ENCODE measurements around the gene CRISP1. TPM values are rescaled to one million over a fixed set of nuclear protein-coding genes. Genes with fewer than 3 reads are reported as not detected.

CRISP1 gene
- total RNA-seq, 1 experiment from 2014 or later, result not detected

DNA sequence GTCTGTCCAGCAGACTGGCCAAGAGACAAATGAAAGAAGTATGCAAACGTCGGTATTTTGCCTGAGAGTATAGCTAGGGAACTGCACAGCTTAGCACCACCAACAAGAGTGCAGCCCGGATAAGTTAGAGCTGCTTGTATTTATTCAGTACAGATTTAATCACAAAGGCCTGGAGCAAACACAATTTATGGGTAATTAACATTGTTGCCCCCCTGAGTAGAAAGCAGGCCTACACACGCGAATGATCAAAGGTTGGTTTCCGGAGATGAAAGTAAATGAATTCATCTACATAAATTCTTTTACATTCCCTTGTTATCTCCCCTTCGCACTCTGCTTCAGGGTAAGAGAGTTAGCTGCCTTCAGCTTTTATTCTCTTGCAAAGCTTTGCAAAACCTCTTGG lies 24.7 kb upstream of the CRISP1 start:
- H3K27me3 ChIP-seq (ENCODE audit: insufficient read depth, low read length), result peaks cover 49% of the 10 kb centered on the region; the same call in 1 of the 2 replicates
- H3K4me2 ChIP-seq (ENCODE audit: insufficient read depth, insufficient read length, low read length), result no peak overlapping the region
- H3K23ac ChIP-seq (ENCODE audit: insufficient read length, low read depth, low read length), result no peak overlapping the region
- Mint-ChIP-seq H3K4me3 (0 out of 5 replicates have a peak overlapping the region, but pooled peaks of 1 of the 2 experiments have one; percentile 24), H3K9me3 (peaks cover 18 to 25% of the 10 kb centered on the region in 2 experiments), H3K27ac (no peak overlapping the region), H3K36me3 (ENCODE audit: insufficient read depth in 1 of 3, low read depth in 3 of 3) (peaks cover 0 to 24% (median 13%) of the 10 kb centered on the region in 3 experiments; a peak in 6 of 7 replicates), H3K27me3 (ENCODE audit: low read depth) (peaks cover 80% of the 10 kb centered on the region), H3K4me1 (peaks cover 30 to 35% of the 10 kb centered on the region in 2 experiments)
- H2AK5ac ChIP-seq (ENCODE audit: insufficient read length, low read length), result no peak overlapping the region
- H2BK15ac ChIP-seq (ENCODE audit: low read depth, low read length), result no peak overlapping the region
- no peaks in the 10 kb centered on the region for H4K20me1 ChIP-seq (ENCODE audit: control insufficient read depth, insufficient read depth, insufficient read length)
- no peak overlapping the region for H3K14ac ChIP-seq (ENCODE audit: insufficient read depth, low read length)
- no peak overlapping the region for H2BK20ac ChIP-seq (ENCODE audit: low read depth, low read length, poor library complexity, severe bottlenecking)
- peaks cover 16% of the 10 kb centered on the region for H3K4me1 ChIP-seq (ENCODE audit: insufficient read depth, low read length)
- H2BK5ac ChIP-seq (ENCODE audit: insufficient read length, low read length), result no peak overlapping the region
- no peaks in the 10 kb centered on the region for H3K9me3 ChIP-seq (ENCODE audit: control insufficient read depth, low read depth, low read length)
- H3K4ac ChIP-seq (ENCODE audit: low read depth, low read length), result no peak overlapping the region
- no peaks in the 10 kb centered on the region for H3K79me2 ChIP-seq (ENCODE audit: insufficient read depth, low read length)
- no peak overlapping the region for H3K9ac ChIP-seq (ENCODE audit: extremely low read depth, insufficient read length, low read length)
- H4K8ac ChIP-seq (replicated peaks; ENCODE audit: insufficient read length, low read depth, low read length), result no peak overlapping the region
- no peak overlapping the region for H2BK12ac ChIP-seq (ENCODE audit: insufficient read length, low read depth, low read length)
- no peak overlapping the region for H3K18ac ChIP-seq (ENCODE audit: insufficient read length, low read depth, low read length)
- H3K27ac ChIP-seq (ENCODE audit: insufficient read length, low read depth, low read length), result no peak overlapping the region
- peak; percentile 43 for DNase-seq
- H3K56ac ChIP-seq (ENCODE audit: insufficient read length, low read depth, low read length), result no peak overlapping the region
- WGBS (ENCODE audit: extremely low coverage, insufficient read length, low lambda C conversion rate), result no CpG with 5 or more reads among the region's 7 CpGs
- H3K79me1 ChIP-seq (ENCODE audit: insufficient read depth, low read depth, low read length, poor library complexity, severe bottlenecking), result no peaks in the 10 kb centered on the region
- H3K23me2 ChIP-seq (ENCODE audit: insufficient read length, low read depth, low read length, poor library complexity, severe bottlenecking), result no peaks in the 10 kb centered on the region
- H4K91ac ChIP-seq (ENCODE audit: insufficient read length, low read depth, low read length), result no peak overlapping the region
- no peak overlapping the region for H2BK120ac ChIP-seq (ENCODE audit: low read depth, low read length, poor library complexity, severe bottlenecking)
- no peak overlapping the region for H3T11ph ChIP-seq (ENCODE audit: low read length)
- no peak overlapping the region for H4K5ac ChIP-seq (ENCODE audit: insufficient read length, low read depth, low read length)
- TF ChIP-seq, protein P1, sequence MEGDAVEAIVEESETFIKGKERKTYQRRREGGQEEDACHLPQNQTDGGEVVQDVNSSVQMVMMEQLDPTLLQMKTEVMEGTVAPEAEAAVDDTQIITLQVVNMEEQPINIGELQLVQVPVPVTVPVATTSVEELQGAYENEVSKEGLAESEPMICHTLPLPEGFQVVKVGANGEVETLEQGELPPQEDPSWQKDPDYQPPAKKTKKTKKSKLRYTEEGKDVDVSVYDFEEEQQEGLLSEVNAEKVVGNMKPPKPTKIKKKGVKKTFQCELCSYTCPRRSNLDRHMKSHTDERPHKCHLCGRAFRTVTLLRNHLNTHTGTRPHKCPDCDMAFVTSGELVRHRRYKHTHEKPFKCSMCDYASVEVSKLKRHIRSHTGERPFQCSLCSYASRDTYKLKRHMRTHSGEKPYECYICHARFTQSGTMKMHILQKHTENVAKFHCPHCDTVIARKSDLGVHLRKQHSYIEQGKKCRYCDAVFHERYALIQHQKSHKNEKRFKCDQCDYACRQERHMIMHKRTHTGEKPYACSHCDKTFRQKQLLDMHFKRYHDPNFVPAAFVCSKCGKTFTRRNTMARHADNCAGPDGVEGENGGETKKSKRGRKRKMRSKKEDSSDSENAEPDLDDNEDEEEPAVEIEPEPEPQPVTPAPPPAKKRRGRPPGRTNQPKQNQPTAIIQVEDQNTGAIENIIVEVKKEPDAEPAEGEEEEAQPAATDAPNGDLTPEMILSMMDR (conservative IDR thresholded peaks at IDR 0.05), result no peak
- H2AFZ ChIP-seq (ENCODE audit: low read length), result no peak overlapping the region
